ENCODE measurements around the gene RPF1. TPM values are rescaled to one million over a fixed set of nuclear protein-coding genes. Genes with fewer than 3 reads are reported as not detected.
"Not testable (repeated sequence)": the region's sequence is repeated elsewhere in the genome, so short reads cannot be mapped to it uniquely, and the experiment has no call there.

RPF1 gene
- total RNA-seq, 1 donor from 2014 or later: 24.6 TPM

DNA sequence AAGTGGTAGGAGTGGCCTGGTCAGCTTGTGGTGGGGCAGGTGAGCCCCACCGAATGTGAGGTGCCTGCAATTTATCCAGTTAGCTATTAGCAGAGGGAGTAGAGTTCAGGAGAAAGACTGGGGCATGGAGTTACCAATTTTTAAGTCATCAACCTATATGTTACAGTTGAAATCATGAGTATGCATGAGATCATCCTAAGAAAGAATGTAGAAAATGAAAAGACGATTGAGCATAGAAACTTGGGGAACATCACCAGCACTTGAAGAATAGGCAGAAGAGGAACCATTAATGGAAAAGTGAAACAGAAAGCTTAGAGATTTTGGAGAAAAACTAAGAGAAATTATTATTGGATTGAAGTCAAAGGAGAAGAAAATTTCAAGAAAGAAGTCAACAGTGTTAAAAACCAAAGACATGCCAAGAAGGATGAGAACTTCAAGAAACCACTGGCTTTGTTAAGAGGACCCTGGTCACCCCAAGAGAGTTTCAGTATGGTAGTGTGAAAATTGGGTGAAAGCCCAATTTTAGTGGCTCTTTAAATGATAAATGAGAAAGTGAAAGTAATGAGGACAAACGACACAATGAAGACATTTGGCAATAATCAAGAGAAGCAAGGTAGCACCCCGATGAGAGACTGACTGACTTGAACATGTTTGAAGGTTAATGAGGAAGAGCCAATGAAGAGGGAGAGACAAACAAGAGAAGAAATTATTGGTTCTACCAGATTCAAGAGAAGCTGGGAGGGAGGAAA, 44.1 kb upstream of the RPF1 start:
- no peak overlapping the region for H3K27ac Mint-ChIP-seq (ENCODE audit: unreplicated experiment)
- TF ChIP-seq, protein P1, sequence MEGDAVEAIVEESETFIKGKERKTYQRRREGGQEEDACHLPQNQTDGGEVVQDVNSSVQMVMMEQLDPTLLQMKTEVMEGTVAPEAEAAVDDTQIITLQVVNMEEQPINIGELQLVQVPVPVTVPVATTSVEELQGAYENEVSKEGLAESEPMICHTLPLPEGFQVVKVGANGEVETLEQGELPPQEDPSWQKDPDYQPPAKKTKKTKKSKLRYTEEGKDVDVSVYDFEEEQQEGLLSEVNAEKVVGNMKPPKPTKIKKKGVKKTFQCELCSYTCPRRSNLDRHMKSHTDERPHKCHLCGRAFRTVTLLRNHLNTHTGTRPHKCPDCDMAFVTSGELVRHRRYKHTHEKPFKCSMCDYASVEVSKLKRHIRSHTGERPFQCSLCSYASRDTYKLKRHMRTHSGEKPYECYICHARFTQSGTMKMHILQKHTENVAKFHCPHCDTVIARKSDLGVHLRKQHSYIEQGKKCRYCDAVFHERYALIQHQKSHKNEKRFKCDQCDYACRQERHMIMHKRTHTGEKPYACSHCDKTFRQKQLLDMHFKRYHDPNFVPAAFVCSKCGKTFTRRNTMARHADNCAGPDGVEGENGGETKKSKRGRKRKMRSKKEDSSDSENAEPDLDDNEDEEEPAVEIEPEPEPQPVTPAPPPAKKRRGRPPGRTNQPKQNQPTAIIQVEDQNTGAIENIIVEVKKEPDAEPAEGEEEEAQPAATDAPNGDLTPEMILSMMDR (IDR thresholded peaks at IDR 0.05): no peak
- DNase-seq (ENCODE audit: extremely low spot score, unreplicated experiment): no peak
- H3K27me3 Mint-ChIP-seq (ENCODE audit: unreplicated experiment): peaks cover 3% of the 10 kb centered on the region
- no peaks in the 10 kb centered on the region for H3K36me3 Mint-ChIP-seq (ENCODE audit: unreplicated experiment)
- H3K9me3 Mint-ChIP-seq (ENCODE audit: unreplicated experiment): no peaks in the 10 kb centered on the region
- no peak overlapping the region for H3K4me3 Mint-ChIP-seq (ENCODE audit: unreplicated experiment)
- peaks cover 4% of the 10 kb centered on the region for H3K4me1 Mint-ChIP-seq (ENCODE audit: unreplicated experiment)

DNA sequence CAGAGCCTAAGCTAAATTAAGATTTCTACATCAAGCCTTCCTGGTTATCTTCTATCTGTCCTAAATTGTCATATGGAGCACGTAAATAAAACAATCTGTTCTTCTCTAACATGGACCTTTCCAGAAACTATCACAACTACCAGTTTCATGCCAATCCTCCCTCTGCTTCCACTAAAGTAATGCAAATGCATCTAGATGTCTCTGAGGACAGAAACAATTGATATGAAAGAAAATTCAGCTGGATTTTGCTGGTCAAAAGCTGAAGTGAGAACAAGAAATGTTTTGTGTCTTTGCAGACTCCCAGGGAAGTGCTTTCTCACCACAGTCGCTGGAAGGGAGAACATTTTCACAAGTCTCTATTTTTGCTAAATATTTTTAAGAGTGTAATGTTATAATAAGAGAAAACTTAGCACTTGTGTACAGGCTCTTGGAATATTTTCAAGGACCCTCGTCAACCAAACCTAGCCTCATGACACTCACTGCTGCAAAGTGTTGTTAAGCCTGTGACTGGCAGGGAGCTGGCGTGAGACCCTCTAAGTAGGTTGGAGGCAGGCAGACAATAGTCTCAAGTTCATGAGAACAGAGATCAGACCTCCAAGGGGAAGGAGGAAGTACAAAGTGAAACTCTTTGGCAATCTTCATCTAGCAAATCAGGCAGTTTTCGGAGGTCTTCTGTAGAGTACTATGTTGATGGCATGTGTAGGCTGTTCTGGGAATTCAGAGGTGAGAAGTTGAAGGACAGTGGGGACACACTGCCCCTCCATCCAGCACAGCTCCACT, 42.0 kb upstream of the RPF1 start:
- H3K27me3 Mint-ChIP-seq (ENCODE audit: unreplicated experiment): peaks cover 5% of the 10 kb centered on the region
- no peak overlapping the region for H3K27ac Mint-ChIP-seq (ENCODE audit: unreplicated experiment)
- H3K36me3 Mint-ChIP-seq (ENCODE audit: unreplicated experiment): no peaks in the 10 kb centered on the region
- H3K9me3 Mint-ChIP-seq (ENCODE audit: unreplicated experiment): no peaks in the 10 kb centered on the region
- TF ChIP-seq, protein P1 (IDR thresholded peaks at IDR 0.05): no peak
- H3K4me1 Mint-ChIP-seq (ENCODE audit: unreplicated experiment): peaks cover 4% of the 10 kb centered on the region
- H3K4me3 Mint-ChIP-seq (ENCODE audit: unreplicated experiment): no peak overlapping the region
- DNase-seq (ENCODE audit: extremely low spot score, unreplicated experiment): no peak

DNA sequence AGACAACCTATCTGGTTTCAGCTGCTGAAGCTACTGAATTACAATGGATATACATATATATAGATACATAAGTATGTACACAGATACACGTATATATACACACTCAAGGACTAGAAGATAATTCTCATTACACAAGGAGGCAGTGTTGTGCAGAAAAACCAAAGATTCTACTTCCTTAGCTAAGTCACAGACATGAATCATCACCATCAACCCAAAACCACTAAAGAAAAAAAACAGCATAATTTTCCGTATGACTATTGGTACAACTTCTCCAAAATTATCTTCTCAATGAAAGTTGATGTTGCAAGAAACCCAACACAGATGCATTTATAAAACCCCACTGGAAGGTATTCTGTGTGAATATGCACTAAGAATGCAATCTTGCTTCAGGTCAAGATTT, 36.8 kb upstream of the RPF1 start:
- Mint-ChIP-seq H3K27me3 (ENCODE audit: unreplicated experiment) (peaks cover 32% of the 10 kb centered on the region), H3K9me3 (ENCODE audit: unreplicated experiment) (peaks cover 12% of the 10 kb centered on the region), H3K27ac (ENCODE audit: unreplicated experiment) (no peak overlapping the region), H3K4me1 (ENCODE audit: unreplicated experiment) (no peaks in the 10 kb centered on the region), H3K36me3 (ENCODE audit: unreplicated experiment) (no peaks in the 10 kb centered on the region), H3K4me3 (ENCODE audit: unreplicated experiment) (no peak overlapping the region)
- TF ChIP-seq, protein P1 (IDR thresholded peaks at IDR 0.05): peak; percentile 68
- no peak for DNase-seq (ENCODE audit: extremely low spot score, unreplicated experiment)

DNA sequence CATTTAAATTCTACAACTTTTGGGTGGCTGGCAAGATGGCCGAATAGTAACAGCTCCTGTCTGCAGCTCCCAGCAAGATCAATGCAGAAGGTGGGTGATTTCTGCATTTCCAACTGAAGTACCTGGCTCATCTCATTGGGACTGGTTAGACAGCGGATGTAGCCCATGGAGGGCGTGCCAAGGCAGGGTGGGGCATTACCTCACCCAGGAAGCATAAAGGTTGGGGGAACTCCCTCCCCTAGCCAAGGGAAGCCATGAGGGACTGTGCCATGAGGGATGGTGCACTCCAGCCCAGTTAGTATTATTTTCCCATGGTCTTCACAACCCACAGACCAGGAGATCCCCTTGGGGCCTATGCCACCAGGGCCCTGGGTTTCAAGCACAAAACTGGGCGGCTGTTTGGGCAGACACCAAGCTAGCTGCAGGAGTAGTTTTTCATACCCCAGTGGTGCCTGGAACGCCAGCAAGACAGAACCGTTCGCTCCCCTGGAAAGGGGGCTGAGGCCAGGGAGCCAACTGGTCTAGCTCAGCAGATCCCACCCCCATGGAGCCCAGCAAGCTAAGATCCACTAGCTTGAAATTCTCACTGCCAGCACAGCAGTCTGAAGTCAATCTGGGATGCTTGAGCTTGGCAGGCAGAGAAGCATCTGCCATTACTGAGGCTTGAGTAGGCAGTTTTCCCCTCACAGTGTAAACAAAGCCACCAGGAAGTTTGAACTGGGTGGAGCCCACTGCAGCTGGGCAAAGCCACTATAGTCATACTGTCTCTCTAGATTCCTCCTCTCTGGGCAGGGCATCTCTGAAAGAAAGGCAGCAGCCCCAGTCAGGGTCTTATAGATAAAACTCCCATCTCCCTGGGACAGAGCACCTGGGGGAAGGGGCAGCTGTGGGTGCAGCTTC, 36.1 kb upstream of the RPF1 start:
- H3K4me1 Mint-ChIP-seq (ENCODE audit: unreplicated experiment); H3K4me3 Mint-ChIP-seq (ENCODE audit: unreplicated experiment); H3K27ac Mint-ChIP-seq (ENCODE audit: unreplicated experiment); H3K36me3 Mint-ChIP-seq (ENCODE audit: unreplicated experiment); DNase-seq (ENCODE audit: extremely low spot score, unreplicated experiment): not testable (repeated sequence)
- Mint-ChIP-seq H3K9me3 (ENCODE audit: unreplicated experiment) (peaks cover 12% of the 10 kb centered on the region), H3K27me3 (ENCODE audit: unreplicated experiment) (peaks cover 35% of the 10 kb centered on the region)

DNA sequence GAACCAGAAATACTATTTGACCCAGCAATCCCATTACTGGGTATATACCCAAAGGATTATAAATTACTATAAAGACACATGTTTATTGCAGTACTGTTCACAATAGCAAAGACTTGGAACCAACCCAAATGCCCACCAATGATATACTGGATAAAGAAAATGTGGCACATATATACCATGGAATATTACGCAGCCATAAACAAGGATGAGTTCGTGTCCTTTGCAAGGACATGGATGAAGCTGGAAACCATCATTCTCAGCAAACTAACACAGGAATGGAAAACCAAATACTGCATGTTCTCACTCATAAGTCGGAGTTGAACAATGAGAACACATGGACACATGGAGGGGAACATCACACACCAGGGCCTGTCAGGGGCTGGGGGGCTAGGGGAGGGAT, 30.4 kb upstream of the RPF1 start:
- not testable (repeated sequence) for DNase-seq (ENCODE audit: extremely low spot score, unreplicated experiment); H3K4me1 Mint-ChIP-seq (ENCODE audit: unreplicated experiment); H3K36me3 Mint-ChIP-seq (ENCODE audit: unreplicated experiment); H3K27ac Mint-ChIP-seq (ENCODE audit: unreplicated experiment); H3K4me3 Mint-ChIP-seq (ENCODE audit: unreplicated experiment)
- peaks cover 12% of the 10 kb centered on the region for H3K9me3 Mint-ChIP-seq (ENCODE audit: unreplicated experiment)
- H3K27me3 Mint-ChIP-seq (ENCODE audit: unreplicated experiment): peaks cover 54% of the 10 kb centered on the region

All from osteocyte (in vitro differentiated cells).